ENCODE data around the gene CHST7. TPM values are rescaled to one million over a fixed set of nuclear protein-coding genes. Genes with fewer than 3 reads are reported as not detected.

Gene CHST7
- total RNA-seq, 3 donors from 2014 or later = 1.4 to 4.1 (median 2.7) TPM

DNA sequence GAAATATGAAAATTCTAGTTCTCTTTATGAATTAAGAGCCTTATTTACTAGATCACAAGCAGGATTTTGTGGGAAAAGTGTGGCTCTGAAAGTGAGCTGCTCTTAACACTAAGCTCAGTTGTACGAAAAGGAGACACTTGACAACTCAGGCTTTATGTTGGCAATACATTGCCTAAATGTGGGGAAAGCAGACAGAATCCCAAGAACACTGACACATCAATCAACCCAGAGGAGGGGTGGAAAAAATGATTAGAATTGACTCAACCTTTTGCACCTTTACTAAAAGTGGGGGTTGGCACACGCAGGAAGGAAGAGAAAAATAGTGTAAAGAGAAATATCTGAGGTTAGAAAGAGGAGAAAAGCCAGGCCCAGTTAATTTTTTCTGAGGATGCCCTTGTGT is 61.6 kb downstream of the CHST7 start:
- Histone ChIP-seq H3K36me3 (ENCODE audit: low read depth) (no peaks in the 10 kb centered on the region), H3K4me3 (no peak overlapping the region), H3K9me3 (no peaks in the 10 kb centered on the region), H3K4me1 (ENCODE audit: low read depth) (no peaks in the 10 kb centered on the region)
- ATAC-seq (no peak), DNase-seq (no peak)
- intact Hi-C loops (cut with DNase I, micrococcal nuclease) = no loop called here
- TF ChIP-seq, protein P1, sequence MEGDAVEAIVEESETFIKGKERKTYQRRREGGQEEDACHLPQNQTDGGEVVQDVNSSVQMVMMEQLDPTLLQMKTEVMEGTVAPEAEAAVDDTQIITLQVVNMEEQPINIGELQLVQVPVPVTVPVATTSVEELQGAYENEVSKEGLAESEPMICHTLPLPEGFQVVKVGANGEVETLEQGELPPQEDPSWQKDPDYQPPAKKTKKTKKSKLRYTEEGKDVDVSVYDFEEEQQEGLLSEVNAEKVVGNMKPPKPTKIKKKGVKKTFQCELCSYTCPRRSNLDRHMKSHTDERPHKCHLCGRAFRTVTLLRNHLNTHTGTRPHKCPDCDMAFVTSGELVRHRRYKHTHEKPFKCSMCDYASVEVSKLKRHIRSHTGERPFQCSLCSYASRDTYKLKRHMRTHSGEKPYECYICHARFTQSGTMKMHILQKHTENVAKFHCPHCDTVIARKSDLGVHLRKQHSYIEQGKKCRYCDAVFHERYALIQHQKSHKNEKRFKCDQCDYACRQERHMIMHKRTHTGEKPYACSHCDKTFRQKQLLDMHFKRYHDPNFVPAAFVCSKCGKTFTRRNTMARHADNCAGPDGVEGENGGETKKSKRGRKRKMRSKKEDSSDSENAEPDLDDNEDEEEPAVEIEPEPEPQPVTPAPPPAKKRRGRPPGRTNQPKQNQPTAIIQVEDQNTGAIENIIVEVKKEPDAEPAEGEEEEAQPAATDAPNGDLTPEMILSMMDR (IDR thresholded peaks at IDR 0.05) = no peak

DNA sequence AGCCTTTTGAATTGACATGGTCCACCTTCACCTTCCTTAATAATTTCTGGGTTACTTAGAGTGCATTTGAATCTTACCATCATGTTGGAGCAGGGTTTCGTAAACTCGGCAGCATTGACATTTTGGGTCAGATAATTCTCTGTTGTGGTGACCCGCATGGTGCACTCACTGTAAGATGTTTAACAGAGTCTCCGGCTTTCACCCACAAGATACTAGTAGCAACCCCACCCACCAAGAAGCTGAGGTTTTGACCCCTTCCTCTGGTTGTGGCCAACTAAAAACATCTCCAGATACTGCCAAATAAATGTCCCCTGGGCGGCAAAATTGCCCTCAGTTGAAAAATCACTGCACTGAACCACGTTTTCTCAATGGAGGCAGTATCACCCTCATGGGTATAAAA is 62.7 kb downstream of the CHST7 start:
- intact Hi-C loops (cut with DNase I, micrococcal nuclease) = no loop called here
- ATAC-seq (no peak), DNase-seq (no peak)
- H3K36me3 ChIP-seq (ENCODE audit: low read depth) = no peaks in the 10 kb centered on the region
- no peaks in the 10 kb centered on the region for H3K9me3 ChIP-seq
- no peak overlapping the region for H3K4me3 ChIP-seq
- no peaks in the 10 kb centered on the region for H3K4me1 ChIP-seq (ENCODE audit: low read depth)
- TF ChIP-seq, protein P1 (IDR thresholded peaks at IDR 0.05) = no peak

DNA sequence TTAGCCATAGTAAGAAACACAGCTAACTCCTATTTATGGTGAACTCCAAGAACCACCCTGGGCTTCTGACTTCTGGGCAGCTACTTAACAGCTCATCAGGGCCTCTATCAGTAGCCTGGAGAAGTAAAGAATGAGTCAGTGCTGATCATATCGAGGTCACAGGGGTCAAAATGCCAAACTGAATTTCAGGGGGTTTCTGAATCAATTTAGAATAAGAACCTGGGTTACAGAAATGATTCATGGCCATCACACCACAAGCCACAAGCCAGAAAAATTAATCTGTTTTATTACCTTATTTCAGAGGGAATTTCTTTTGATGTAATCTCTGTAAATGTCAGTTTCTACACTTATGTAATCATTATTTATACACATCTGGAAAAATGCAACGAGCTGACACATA is 64.4 kb downstream of the CHST7 start:
- DNase-seq (no peak), ATAC-seq (no peak)
- H3K4me3 ChIP-seq = no peak overlapping the region
- H3K4me1 ChIP-seq (ENCODE audit: low read depth) = no peaks in the 10 kb centered on the region
- H3K36me3 ChIP-seq (ENCODE audit: low read depth) = no peaks in the 10 kb centered on the region
- TF ChIP-seq, protein P1 (IDR thresholded peaks at IDR 0.05) = no peak
- intact Hi-C loops (cut with DNase I, micrococcal nuclease) = no loop called here
- H3K9me3 ChIP-seq = no peaks in the 10 kb centered on the region

DNA sequence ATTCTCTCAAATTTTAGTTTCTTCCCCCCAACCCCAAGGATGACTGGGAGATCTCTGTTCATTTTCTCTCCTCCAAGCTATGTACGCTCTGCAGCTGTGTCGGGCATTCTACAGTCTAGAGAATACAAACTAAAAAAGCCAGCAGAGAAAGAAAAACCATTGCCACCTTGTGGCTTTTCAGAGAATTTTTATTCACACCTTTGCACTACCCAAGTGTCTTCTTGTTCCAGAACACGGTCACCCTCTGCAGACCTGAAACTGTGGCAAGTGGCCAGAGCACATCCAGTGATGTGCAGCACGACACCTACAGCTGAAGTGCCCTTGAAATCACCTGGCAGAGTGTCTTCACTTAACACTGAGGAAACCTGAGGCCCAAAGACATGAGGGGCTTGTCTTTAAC is 68.6 kb downstream of the CHST7 start:
- intact Hi-C loops (cut with DNase I, micrococcal nuclease) = no loop called here
- Histone ChIP-seq H3K4me1 (ENCODE audit: low read depth) (no peaks in the 10 kb centered on the region), H3K4me3 (no peak overlapping the region), H3K9me3 (no peaks in the 10 kb centered on the region), H3K36me3 (ENCODE audit: low read depth) (no peaks in the 10 kb centered on the region)
- TF ChIP-seq, protein P1 (IDR thresholded peaks at IDR 0.05) = no peak
- DNase-seq (no peak), ATAC-seq (peak; percentile 61)

DNA sequence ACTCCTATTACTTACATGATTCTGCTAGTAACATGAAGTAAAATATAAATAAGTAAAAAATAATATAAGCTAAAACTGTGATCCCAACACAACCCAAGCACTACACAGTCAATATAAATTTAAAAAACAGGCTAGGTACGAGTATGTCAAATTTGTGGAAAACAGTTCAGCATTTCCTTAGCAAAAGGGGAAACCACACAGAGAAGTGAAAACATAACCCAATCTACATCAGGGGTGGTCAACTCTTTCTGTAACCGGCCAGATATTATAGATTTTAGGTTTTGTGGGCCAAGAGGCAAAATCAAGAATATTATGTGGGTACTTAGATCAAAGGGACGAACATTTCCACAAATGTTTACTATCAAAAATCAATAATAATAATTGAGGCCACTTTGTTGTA is 70.1 kb downstream of the CHST7 start:
- no peaks in the 10 kb centered on the region for H3K9me3 ChIP-seq
- H3K36me3 ChIP-seq (ENCODE audit: low read depth) = no peaks in the 10 kb centered on the region
- DNase-seq (no peak), ATAC-seq (no peak)
- no peak overlapping the region for H3K4me3 ChIP-seq
- TF ChIP-seq, protein P1 (IDR thresholded peaks at IDR 0.05) = no peak
- intact Hi-C loops (cut with DNase I, micrococcal nuclease) = no loop called here
- no peaks in the 10 kb centered on the region for H3K4me1 ChIP-seq (ENCODE audit: low read depth)

DNA sequence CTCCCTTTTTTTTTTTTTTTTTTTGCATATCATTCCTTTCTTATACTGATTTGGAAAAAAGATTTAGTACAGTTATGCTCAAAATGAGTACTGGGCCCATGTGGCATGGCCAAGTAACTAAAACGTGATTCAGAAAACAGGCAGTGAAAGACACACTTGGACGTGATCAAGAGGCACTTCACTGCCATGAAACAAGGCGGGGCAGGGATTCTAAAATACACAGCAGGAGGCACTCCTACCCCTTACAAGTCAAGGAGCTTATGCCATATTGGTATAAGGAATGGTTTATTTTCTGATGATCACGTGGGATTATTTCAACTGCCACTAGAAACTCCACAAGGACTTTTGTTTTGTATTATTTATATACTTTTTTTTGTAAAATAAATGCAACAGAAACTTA is 72.0 kb downstream of the CHST7 start:
- Histone ChIP-seq H3K4me3 (no peak overlapping the region), H3K4me1 (ENCODE audit: low read depth) (no peaks in the 10 kb centered on the region), H3K9me3 (no peaks in the 10 kb centered on the region), H3K36me3 (ENCODE audit: low read depth) (no peaks in the 10 kb centered on the region)
- intact Hi-C loops (cut with DNase I, micrococcal nuclease) = no loop called here
- TF ChIP-seq, protein P1 (IDR thresholded peaks at IDR 0.05) = no peak
- ATAC-seq (no peak), DNase-seq (no peak)

Measured in mucosa of descending colon (tissue), 3 donors.